IPS-18a (cell line): Measurements from ENCODE around the gene IQSEC3.
"Not testable (repeated sequence)": the region's sequence is repeated elsewhere in the genome, so short reads cannot be mapped to it uniquely, and the experiment has no call there.

Source experiments
- H3K27ac ChIP-seq: one replicate; pipeline ENCODE4 v1.5.1; 2013; ENCODE audit warnings: low read length
- H3K27me3 ChIP-seq: one replicate; pipeline ENCODE4 v1.6.1; 2013; ENCODE audit warnings: mild to moderate bottlenecking, low read length; ENCODE audit not compliant: control insufficient read depth, insufficient read depth
- H3K36me3 ChIP-seq: one replicate; pipeline ENCODE4 v1.6.1; 2013; ENCODE audit warnings: low read depth, low read length; ENCODE audit not compliant: control insufficient read depth
- H3K4me1 ChIP-seq: one replicate; pipeline ENCODE4 v1.6.1; 2013; ENCODE audit warnings: low read depth, low read length; ENCODE audit not compliant: control insufficient read depth
- H3K4me3 ChIP-seq: one replicate; pipeline ENCODE4 v1.5.1; 2013; ENCODE audit warnings: low read length
- H3K9ac ChIP-seq: one replicate; pipeline ENCODE4 v1.6.1; 2013; ENCODE audit warnings: mild to moderate bottlenecking, low read length, moderate library complexity
- H3K9me3 ChIP-seq: one replicate; pipeline ENCODE4 v1.6.1; 2013; ENCODE audit warnings: low read depth, low read length; ENCODE audit not compliant: control insufficient read depth

The IQSEC3 gene

GRCh38 chr12:75541-75940 lies 9.0 kb downstream of the IQSEC3 start:
- H3K4me3 ChIP-seq, H3K36me3 ChIP-seq, H3K9me3 ChIP-seq, H3K9ac ChIP-seq, H3K4me1 ChIP-seq, H3K27ac ChIP-seq: not testable (repeated sequence)
- peaks cover 61% of the 10 kb centered on the region for H3K27me3 ChIP-seq

- H3K27me3 ChIP-seq: peaks cover 58% of the 10 kb centered on the region
- H3K4me1 ChIP-seq, H3K9me3 ChIP-seq, H3K9ac ChIP-seq, H3K4me3 ChIP-seq, H3K27ac ChIP-seq, H3K36me3 ChIP-seq: not testable (repeated sequence)
These were observed 9.5 kb downstream of the IQSEC3 start for GRCh38 chr12:76102-76501.

- H3K36me3 ChIP-seq, H3K4me1 ChIP-seq, H3K4me3 ChIP-seq, H3K9me3 ChIP-seq, H3K27ac ChIP-seq, H3K9ac ChIP-seq: not testable (repeated sequence)
- H3K27me3 ChIP-seq: peaks cover 57% of the 10 kb centered on the region
These were observed 10.0 kb downstream of the IQSEC3 start for GRCh38 chr12:76551-76950.

GRCh38 chr12:77101-77719 lies 10.6 kb downstream of the IQSEC3 start:
- H3K27me3 ChIP-seq: peaks cover 57% of the 10 kb centered on the region
- not testable (repeated sequence) for H3K27ac ChIP-seq, H3K36me3 ChIP-seq, H3K9ac ChIP-seq, H3K9me3 ChIP-seq, H3K4me3 ChIP-seq, H3K4me1 ChIP-seq

GRCh38 chr12:77769-78383 lies 11.3 kb downstream of the IQSEC3 start:
- H3K4me1 ChIP-seq, H3K36me3 ChIP-seq, H3K27ac ChIP-seq, H3K4me3 ChIP-seq, H3K9me3 ChIP-seq, H3K9ac ChIP-seq: not testable (repeated sequence)
- peaks cover 57% of the 10 kb centered on the region for H3K27me3 ChIP-seq

GRCh38 chr12:78981-79380 lies 12.4 kb downstream of the IQSEC3 start:
- no peaks in the 10 kb centered on the region for H3K36me3 ChIP-seq
- no peak overlapping the region for H3K4me3 ChIP-seq
- H3K27me3 ChIP-seq: peaks cover 57% of the 10 kb centered on the region
- no peak overlapping the region for H3K27ac ChIP-seq
- H3K4me1 ChIP-seq: no peaks in the 10 kb centered on the region
- H3K9me3 ChIP-seq: no peaks in the 10 kb centered on the region
- no peak overlapping the region for H3K9ac ChIP-seq

DNA sequence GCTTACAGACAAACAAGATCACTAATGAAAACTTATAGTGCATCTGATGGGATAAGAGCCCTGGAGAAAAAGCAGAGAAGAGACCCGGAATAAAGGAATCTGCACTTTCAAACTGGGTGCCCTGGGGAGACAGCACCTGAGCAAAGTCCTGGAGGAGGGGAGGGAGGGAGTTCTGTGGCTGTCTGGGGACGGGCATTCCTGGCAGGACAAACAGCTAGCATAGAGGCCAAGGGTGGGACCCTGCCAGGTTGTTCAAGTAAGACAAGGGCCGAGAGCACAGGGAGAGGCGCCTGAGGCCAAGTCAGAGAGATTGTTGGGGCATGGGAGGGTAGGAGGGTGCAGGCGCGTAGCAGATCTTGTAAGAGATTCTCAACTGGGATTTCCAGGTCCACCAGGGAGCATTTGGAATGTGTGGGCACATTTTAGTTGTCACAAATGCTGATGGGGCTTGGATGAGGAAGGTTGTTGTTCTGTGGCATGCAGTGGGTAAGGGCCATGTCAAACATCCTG lies 14.2 kb downstream of the IQSEC3 start:
- Histone ChIP-seq H3K4me3 (no peak overlapping the region), H3K9ac (no peak overlapping the region), H3K27ac (no peak overlapping the region), H3K4me1 (no peaks in the 10 kb centered on the region), H3K27me3 (peaks cover 51% of the 10 kb centered on the region), H3K36me3 (no peaks in the 10 kb centered on the region), H3K9me3 (no peaks in the 10 kb centered on the region)

DNA sequence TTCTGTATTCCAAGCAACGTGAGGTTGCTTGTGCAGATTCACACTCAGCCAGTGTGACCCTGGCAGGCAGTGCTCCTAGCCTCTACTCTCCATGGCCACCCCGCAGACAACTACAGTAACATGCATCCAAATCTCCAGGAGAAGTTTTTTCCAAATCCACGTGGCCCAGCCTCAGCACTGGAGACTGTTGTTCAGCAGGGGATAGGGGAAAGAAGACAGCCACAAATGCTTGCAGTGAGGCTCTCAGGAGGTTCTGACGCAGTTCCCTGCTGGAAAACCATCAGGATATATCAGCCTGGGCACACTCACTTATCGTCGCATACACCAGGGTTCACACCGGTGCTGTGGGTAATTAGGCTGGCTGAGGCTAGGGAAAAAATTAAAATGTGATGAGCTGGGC lies 16.2 kb downstream of the IQSEC3 start:
- Histone ChIP-seq H3K9ac (no peak overlapping the region), H3K4me1 (no peaks in the 10 kb centered on the region), H3K4me3 (no peak overlapping the region), H3K27me3 (peaks cover 36% of the 10 kb centered on the region), H3K9me3 (no peaks in the 10 kb centered on the region), H3K27ac (no peak overlapping the region), H3K36me3 (no peaks in the 10 kb centered on the region)

GRCh38 chr12:84056-84455 lies 17.5 kb downstream of the IQSEC3 start:
- Histone ChIP-seq H3K9ac (no peak overlapping the region), H3K4me3 (no peak overlapping the region), H3K4me1 (no peaks in the 10 kb centered on the region), H3K27ac (no peak overlapping the region), H3K27me3 (peaks cover 25% of the 10 kb centered on the region), H3K9me3 (no peaks in the 10 kb centered on the region), H3K36me3 (no peaks in the 10 kb centered on the region)

DNA sequence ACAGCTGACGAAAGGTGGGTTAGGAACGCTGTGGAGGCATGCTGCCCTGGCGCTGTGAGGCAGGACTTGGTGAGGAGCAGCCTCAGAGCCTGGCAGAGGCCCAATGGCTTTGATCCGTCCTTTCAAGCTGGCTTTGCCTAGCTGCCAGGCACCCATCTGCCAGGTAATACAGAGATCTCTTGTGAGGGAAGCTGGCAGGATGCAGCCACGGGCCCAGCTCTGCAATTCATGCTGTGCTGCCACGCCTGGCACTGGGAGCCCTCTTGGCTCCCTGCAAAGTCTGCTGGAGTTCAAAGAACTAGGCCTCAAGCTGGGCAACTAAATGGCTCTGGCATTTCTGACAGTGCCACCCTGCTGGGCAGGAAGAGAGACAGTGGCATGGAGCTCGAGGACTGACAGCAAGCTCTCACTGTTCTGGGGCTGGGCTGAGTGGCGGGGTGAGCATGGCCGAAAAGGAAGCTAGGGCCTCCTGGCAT lies 18.7 kb downstream of the IQSEC3 start:
- Histone ChIP-seq H3K27me3 (peaks cover 14% of the 10 kb centered on the region), H3K4me1 (no peaks in the 10 kb centered on the region), H3K4me3 (no peak overlapping the region), H3K9me3 (no peaks in the 10 kb centered on the region), H3K36me3 (no peaks in the 10 kb centered on the region), H3K27ac (no peak overlapping the region), H3K9ac (no peak overlapping the region)

DNA sequence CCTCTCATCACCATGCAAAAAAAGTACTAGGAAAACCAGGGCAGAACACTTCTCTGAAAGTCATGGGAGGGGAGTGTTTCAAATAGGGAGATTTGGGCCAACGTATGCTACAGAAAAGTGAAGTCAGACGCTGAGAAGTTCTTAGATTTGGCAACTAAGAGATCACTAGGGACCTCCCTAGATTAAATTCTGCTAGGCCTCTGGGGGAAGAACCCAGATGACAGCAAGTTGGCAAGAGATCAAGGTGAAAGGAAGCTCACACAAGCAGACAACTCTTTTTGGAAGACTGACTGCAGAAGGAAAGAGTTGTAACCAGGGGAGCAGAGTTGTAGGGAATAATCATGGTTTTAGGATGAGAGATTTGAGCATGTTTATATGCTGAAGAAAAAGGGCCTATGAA lies 20.7 kb downstream of the IQSEC3 start:
- no peaks in the 10 kb centered on the region for H3K4me1 ChIP-seq
- no peak overlapping the region for H3K9ac ChIP-seq
- H3K36me3 ChIP-seq: no peaks in the 10 kb centered on the region
- no peaks in the 10 kb centered on the region for H3K9me3 ChIP-seq
- H3K27me3 ChIP-seq: no peaks in the 10 kb centered on the region
- H3K27ac ChIP-seq: no peak overlapping the region
- H3K4me3 ChIP-seq: no peak overlapping the region

GRCh38 chr12:87856-88255 lies 21.3 kb downstream of the IQSEC3 start:
- Histone ChIP-seq H3K27ac (no peak overlapping the region), H3K4me3 (no peak overlapping the region), H3K4me1 (no peaks in the 10 kb centered on the region), H3K36me3 (no peaks in the 10 kb centered on the region), H3K9ac (no peak overlapping the region), H3K27me3 (no peaks in the 10 kb centered on the region), H3K9me3 (no peaks in the 10 kb centered on the region)
